Activated CD8-positive, alpha-beta memory T cell treated with anti-CD3 and anti-CD28 coated beads for 4 hours (primary cell): ENCODE data around the gene BOC.

Experiments used
- DNase-seq, 2 donors: peaks; one replicate each; pipeline ENCODE4 v3.0.0-alpha.2; 2020; ENCODE audit warnings: low read depth in 2 of 2

BOC gene

GRCh38 chr3:113247675-113248458 is 36.5 kb downstream of the BOC start:
- DNase-seq = no peak

DNA sequence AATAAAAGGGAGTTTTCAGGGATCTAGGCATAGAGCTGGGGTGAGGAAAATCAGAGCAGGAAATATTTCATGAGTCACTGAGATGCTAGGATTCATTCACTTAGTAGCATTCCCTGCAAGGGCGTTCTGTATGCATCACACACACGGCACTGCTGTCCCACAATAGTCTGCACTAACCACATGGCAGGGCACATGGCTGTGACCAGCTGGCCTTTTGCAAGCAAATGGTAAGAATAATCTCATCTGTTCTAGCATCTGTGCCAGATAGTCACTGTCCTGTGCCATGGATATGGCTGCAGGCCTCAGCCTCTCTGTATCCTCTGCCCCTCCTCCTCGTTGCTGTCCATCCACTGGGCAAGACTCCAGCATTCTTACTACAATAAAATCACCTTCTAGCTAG is 37.8 kb downstream of the BOC start:
- no peak for DNase-seq

DNA sequence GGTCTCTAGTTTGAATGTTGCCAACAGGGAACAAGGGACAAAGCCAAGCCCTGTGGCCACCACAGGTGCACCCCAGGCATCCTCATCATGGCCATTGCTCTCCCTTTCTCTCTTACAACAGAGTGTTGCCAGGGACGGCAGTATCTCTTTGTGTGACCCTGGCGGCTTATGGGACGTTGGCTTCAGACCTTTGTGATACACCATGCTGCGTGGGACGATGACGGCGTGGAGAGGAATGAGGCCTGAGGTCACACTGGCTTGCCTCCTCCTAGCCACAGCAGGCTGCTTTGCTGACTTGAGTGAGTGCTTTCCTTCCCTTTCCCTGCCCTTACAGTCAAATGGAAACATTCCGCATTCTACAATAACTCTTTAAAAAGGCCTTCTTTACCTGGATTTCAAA is 38.2 kb downstream of the BOC start:
- no peak for DNase-seq

DNA sequence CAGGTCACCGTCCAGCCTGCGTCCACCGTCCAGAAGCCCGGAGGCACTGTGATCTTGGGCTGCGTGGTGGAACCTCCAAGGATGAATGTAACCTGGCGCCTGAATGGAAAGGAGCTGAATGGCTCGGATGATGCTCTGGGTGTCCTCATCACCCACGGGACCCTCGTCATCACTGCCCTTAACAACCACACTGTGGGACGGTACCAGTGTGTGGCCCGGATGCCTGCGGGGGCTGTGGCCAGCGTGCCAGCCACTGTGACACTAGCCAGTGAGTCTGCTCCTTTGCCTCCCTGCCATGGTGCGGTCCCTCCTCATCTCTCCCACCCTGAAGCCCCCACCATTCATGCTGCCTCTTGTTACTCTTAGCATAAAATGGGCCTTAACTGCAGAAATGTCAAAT is 39.2 kb downstream of the BOC start:
- no peak for DNase-seq

DNA sequence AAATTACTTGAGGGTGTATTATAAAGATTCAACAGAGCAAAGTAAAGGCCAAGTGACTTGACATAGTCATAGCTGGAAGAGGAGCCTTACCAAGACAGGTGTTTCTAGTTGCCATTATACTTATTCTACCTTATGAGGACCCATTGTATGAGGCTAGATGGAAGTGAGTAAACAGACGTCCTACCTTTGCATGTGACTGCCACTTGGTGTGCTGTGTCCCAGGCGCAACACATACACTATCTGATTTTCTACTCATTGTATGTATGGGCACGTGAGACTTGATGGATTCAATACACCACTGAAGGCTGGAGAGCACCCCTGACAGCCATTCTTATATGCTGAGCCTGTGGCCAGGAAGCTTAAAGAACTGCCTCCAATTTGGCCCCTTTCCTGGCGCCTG is 40.5 kb downstream of the BOC start:
- no peak for DNase-seq

GRCh38 chr3:113252553-113252952 is 41.2 kb downstream of the BOC start:
- DNase-seq = no peak

GRCh38 chr3:113253702-113254101 is 42.3 kb downstream of the BOC start:
- no peak for DNase-seq

DNA sequence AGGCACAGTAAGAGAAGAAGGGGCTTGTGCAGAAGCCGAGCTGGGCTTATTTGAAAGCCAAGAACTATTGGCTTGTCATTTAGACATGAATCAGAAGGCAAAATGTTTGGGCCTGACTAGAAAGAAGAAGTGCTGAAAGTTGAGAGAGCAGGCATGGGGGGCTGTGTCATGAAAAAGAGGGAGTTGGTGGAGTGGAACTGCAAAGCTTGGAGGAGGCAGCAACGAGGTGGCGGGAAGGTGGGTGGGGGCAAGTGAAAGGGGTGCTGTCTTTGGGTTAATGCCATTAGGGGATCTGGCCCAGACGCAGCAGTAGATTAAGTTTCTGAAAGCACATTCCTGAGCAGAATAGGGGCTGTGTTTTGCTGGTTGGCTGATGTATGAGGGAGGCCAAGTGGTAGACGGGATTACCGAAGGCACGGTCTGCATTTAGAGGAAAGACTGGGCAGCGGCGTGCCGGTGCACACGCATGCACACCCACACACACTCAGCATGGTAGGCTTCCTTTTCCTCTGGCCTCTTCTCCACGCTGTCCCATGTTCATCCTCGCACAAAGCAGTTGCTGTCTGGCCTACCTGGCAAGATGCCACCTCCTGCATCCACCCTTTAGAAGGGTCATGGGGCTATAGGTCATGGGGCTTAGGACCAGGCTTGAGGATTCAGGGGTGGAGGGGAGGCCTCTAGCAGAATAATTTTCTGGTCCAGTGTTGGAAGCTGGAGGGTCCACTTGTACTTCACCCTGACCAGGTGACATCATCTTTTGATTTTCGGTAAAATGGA is 43.0 kb downstream of the BOC start:
- DNase-seq = no peak

DNA sequence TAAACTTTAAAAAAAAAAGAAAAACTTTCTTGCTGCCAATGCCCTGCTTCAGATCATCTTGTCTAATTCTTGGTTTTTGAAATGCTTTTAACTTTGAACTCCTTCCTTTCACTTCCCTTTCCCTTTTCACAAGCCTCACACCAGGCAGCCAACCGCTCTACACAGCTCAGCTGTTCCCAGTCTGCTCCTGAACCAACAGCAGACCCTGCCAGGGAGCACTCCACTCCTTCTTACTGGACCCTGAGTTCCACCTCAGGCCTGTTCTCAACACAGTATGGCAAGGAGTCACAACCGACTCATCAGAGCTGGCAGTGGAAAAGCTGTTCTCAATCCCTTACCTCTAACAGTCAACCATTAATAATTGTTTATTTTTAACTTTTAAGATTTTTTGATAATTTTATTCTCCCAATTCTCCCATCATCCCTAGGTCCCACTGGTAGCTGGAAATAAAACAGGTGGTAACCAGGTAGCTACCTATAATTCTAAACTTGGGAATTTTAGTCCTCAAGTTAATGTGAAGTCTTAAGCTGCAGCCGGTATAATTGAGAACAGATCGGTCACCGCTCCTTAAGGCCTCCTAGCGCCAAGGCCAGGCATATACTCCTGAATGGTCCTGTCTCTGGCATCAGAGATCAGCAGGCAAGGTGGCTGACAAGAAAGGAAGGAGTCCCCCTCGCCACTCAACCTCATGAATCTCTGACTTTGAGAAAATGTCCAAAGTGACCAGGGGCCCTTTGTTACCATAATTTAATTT is 43.9 kb downstream of the BOC start:
- no peak for DNase-seq

DNA sequence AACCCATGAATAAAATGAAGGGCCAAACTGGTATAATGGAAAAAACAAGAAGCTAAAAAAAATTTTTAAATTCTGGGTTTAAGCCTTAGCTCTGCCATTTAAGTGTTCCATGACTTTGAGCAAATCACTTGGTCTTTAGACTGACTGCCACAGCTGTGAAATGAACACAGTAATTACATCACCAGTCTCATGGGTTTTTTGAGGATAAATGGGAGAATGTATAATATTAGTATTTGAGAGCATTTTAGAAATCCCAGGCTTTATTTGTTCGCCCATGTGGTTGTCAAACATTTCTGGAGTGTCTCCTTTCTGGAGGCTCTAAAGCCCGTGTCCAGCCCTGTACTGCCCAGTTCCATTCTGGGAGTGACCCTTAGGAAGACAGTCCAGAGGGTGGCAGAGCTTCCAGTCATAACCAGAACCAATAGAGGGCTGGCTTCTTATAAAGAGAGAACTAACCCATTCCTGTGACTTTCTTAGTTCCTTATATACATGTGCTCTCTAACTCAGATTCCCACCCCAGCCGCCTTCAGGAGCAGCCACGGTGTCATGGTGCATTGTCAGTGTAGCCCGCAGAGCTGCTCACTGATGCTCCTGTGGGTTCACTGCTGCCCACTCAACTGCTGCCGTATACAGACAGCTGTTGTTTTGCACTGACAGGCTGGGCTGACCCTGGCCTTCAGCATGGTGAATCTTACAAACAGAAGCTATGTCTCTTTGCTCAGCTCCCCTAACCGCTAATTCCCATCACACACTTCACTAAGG is 44.7 kb downstream of the BOC start:
- no peak for DNase-seq

DNA sequence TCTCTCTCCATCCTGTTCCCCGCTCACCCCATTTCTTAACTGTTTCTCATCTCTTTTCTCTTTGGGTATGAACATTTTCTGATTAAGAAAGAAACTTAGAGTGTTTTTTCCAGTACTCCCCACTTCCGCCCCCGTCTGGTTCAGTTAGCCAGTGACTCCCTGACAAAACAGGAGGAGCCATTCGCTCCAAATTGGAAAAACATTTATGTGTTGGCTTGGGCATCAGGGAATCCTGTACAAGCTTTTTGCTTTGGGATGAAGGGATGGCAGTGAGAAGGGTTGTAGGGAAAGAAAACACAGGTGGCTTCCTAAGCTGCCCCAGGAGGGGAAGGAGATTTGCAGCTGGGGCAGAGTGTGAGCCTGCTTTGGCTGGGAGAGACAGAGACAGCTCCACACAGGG is 47.0 kb downstream of the BOC start:
- DNase-seq = no peak

GRCh38 chr3:113259196-113259595 is 47.8 kb downstream of the BOC start:
- DNase-seq = no peak

DNA sequence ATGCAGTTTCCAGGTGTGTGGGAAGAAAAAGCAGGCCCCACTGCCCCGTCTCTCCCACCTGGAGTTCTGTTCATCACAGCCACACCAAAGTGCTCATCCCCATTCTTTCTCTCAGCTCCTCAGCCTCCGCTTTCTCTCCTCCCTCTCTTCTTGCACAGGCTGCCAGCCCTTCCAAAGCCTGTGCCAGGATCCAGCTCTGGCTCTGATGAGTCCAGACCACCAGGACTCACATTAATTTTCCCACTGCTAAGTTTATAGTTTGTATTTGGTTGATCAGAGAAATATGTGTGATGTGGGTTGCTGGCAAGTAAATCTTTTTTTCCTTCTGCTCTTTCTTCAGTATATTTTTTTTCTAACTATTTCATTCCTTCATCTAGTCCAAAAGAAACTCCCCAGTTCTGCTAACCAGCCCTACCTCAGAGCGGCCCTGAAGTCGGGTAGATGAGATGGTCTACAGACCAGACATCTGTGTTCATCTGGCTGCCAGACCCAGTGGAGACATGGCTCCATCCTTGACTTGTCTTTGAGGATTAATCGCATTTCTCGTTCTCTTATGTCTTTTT is 49.8 kb downstream of the BOC start:
- DNase-seq = no peak

DNA sequence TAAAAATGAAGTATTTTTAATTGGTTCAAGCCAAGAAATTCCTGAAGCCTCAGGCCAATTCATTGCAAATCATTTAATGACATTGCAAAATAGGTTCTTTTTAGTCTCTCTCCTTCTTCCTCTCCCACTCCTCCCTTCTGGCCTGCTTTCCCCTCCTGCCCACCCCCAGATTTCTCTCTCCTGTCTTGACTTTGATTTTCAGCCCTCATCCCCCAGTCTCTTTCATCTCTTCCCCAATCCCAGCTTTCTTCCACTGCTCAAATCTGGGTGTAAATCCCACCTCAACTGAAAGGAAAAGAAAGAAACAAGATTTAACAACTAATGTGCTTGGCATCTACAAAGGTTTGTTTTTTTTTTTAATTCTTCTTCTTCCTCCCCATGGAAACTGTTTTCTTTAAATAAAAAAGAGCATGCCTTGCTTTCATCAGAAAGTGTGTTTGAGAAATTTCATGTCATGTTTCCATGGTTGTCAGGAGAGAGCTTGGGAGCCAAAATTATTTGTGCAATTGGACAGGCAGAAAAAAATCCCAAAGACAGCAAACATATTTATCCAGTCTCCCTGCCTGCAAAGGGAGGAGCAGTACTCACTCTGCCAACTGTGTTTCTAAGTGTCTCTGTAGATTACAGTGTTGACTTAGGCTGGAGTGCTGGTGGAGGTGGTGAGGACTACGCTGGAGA is 50.4 kb downstream of the BOC start:
- DNase-seq = no peak

DNA sequence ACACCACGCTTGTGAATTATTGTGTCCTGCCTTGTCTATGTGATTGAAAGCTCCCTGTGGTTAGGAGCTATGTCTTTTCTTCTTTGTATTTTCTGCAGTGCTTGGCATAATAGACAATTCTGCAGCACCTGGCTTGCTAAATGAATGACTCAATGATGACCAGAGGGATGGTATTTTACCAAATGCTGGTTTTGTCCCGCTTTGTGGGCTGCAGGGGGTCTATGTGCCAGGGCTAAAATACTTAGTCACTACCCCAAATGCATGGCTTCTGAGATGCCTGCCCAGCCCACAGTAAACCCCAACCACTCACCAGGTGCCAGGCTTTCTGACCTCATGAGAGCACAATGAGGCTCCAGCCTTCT is 50.9 kb downstream of the BOC start:
- no peak for DNase-seq

DNA sequence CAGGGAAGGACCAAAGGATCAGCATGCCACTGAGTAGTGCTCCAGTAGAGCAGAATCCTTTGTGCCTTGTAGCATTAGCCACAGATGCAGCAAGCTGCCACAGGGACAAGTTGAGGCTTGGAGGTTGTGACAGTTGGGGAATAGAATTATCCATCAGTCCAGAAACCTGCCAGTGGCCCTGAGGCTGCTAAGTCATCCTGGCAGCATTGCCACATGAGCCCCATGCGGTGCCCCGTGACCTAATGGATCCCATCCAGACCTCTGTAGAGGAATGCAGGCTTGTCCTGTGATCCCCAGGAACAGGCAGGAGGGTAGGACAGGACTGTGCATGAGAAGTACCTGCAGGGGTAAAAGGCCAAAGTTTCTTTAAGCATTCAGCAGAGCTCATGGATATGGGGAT is 51.7 kb downstream of the BOC start:
- DNase-seq = no peak

DNA sequence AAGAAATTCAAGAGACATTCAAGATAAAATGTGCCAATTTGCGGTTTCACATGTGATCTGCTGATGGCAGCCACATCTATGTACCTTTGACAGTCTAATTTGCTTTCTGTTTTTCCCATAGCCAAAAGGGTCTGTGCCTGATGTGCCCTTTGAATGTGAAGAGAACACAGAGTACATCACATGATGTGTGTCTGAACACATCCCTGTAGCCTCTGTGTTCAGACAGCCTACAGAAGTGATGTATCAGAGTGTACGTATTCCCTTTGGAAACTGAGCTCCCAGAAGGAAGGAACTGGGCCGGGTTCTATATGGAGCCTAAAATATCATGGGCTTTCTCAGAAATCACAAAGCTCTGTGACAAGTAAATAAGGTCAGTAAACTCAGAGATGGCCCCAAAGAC is 52.4 kb downstream of the BOC start:
- no peak for DNase-seq

- no peak for DNase-seq
Observed at GRCh38 chr3:113264283-113265131, 53.1 kb downstream of the BOC start.

- DNase-seq = no peak
Observed at GRCh38 chr3:113265231-113265630, 53.9 kb downstream of the BOC start.

- DNase-seq = no peak
Observed at GRCh38 chr3:113266738-113267137, 55.4 kb downstream of the BOC start.
